ENCODE data around the gene CA6.
"Not testable (repeated sequence)": the region's sequence is repeated elsewhere in the genome, so short reads cannot be mapped to it uniquely, and the experiment has no call there.

CA6 gene

GRCh38 chr1:8945568-8945967 is at the start of gene CA6:
CA6 (plus strand) TSS chr1:8945868; CDS start chr1:8945887, 19 bp downstream.
- DNase-seq: no peak

DNA sequence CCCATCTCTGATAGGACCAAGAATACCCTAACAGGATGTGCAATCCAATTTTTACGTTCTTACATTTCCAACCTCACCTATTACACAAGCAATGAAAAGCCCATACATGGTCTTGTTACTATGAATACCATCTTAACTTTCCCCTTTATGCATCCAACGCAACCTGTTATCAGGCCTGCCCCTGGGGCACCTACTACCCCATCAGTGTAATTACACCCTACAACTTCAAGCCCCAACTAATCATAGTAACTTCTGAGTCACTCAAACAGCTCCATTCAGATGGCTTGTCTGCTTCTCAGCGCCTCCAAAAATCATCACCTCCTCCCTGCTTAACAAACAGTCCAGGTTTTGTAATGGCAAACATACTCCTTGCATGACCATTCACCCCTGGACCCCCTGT is 48.9 kb upstream of the CA6 start:
- DNase-seq: not testable (repeated sequence)

GRCh38 chr1:8897505-8897904 is 48.2 kb upstream of the CA6 start:
- not testable (repeated sequence) for DNase-seq

DNA sequence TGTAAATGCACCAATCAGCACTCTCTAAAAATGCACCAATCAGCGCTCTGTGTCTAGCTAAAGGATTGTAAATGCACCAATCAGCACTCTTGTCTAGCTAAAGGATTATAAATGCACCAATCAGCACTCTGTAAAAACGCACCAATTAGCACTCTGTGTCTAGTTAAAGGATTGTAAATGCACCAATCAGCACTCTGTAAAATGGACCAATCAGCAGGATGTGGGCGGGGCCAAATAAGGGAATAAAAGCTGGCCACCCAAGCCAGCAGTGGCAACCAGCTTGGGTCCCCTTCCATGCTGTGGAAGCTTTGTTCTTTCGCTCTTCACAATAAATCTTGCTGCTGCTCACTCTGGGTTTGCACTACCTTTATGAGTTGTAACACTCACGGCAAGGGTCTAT is 47.2 kb upstream of the CA6 start:
- not testable (repeated sequence) for DNase-seq

- no peak for DNase-seq
Measured at GRCh38 chr1:8899046-8899445, 46.6 kb upstream of the CA6 start.

GRCh38 chr1:8900684-8901083 is 45.0 kb upstream of the CA6 start:
- not testable (repeated sequence) for DNase-seq

GRCh38 chr1:8902765-8903164 is 42.9 kb upstream of the CA6 start:
- DNase-seq: no peak

DNA sequence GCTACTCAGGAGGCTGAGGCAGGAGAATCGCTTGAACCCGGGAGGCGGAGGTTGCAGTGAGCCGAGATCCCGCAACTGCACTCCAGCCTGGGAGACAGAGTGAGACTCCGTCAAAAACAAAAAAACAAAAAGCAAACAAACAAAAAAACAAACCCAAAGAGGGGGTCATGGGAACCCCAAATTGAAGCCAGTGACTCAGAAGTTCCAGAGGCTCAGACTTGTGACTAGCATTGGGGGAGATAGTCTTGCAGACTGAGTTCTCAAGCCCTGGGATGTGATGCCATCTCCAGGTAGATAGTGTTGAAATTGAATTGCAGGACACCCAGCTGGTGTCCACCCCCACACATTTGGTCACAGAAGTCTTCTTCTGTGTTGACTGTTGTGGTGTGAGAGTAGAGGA is 42.3 kb upstream of the CA6 start:
- no peak for DNase-seq

- DNase-seq: no peak
Measured at GRCh38 chr1:8903908-8904650, 41.6 kb upstream of the CA6 start.

GRCh38 chr1:8905582-8906191 is 40.0 kb upstream of the CA6 start:
- no peak for DNase-seq

GRCh38 chr1:8908388-8909151 is 37.1 kb upstream of the CA6 start:
- no peak for DNase-seq

GRCh38 chr1:8910331-8910730 is 35.3 kb upstream of the CA6 start:
- no peak for DNase-seq

GRCh38 chr1:8910914-8911313 is 34.8 kb upstream of the CA6 start:
- DNase-seq: no peak

DNA sequence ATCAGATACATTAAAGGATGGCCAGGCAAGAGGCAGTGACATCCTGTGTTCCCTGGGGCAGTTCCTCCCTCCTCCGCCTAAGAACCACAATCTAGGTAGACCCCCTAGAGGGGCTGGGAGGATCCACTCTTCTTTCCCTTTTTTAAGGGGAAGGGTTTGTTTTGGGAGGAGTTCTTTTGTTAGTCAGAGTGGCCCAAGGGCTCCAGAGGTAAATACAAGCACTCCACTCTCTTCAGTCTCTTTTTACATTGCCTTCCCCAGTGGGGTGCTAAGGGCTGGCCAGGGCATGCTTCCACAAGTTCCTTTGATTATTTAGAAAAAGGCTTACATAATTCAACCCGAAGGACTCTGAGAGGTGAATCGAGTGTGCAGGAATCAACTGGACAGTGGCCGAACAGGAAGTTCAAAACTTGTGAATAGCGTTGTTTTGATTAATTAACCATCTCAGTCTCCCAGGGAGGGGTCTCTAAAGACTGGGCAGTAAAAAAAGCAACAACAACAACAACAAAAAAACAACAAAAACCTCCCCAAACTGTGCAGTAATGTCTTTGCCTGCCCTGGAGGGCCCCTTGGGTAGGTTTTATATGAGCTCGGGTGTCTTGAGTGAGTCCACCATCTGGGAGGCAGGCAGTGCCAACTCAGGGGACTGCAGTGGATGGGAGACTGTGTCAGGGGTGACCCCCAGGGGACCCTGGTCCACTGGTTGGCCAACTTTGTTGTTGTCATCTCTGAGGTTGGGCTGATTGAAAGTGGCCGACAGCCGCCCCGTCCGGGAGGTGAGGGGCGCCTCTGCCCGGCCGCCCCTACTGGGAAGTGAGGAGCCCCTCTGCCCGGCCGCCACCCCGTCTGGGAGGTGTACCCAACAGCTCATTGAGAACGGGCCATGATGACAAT is 34.0 kb upstream of the CA6 start:
- DNase-seq: no peak

GRCh38 chr1:8913457-8913856 is 32.2 kb upstream of the CA6 start:
- DNase-seq: no peak

DNA sequence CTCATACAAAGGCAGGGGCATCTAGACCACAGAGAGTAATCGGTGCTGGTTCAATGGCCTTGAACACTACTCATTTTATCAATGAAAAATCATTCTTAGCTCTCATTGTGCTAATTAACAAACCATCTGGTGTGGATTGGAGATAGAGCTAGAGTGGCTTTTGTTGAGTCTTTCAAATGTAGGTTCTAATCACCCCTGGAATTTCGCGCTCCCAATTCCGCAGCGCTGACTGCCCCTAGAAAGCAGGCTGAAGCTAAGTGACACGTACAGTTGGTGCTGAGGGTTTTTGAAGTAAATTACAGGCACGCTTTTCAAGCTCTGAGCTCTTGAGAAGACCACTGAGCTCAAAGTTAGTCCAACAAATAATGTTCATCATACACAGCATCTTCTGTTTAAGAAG is 31.2 kb upstream of the CA6 start:
- no peak for DNase-seq

DNA sequence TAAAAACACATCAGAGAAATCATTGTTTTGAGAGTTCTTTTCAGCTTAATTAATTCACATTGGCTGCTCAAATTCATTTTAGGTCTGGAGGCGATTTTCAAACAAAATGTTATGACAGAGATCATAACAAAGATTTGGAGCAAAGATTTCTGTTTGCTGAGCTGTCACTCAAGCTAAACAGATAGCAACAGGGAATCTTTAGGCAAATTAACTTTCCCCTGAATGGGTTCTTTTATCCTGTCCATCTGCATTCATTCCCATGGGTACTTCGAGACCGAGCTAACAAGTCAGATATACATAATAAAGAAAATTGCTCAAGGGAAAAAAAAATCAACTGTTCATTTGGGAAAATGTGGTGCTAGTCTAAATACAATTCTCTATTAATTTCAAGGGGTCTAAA is 30.2 kb upstream of the CA6 start:
- no peak for DNase-seq

DNA sequence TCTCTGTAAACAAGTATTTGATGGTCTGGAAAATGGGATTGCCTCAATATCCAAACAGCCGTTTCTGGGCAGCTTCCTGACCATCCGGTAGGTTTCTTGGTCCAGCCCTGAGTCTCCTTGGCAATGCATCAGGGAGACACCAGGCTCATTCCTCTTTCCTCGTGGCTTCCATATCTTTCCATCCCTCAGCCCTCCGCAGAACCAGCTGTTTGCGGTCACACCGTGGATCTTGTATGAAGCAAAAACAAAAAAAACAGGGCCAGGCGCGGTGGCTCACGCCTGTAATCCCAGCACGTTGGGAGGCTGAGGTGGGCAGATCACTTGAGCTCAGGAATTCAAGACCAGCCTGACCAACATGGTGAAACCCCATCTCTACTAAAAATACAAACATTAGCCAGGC is 28.1 kb upstream of the CA6 start:
- DNase-seq: not testable (repeated sequence)

- DNase-seq: no peak
Measured at GRCh38 chr1:8922962-8923361, 22.7 kb upstream of the CA6 start.

- no peak for DNase-seq
Measured at GRCh38 chr1:8925406-8925805, 20.3 kb upstream of the CA6 start.

DNA sequence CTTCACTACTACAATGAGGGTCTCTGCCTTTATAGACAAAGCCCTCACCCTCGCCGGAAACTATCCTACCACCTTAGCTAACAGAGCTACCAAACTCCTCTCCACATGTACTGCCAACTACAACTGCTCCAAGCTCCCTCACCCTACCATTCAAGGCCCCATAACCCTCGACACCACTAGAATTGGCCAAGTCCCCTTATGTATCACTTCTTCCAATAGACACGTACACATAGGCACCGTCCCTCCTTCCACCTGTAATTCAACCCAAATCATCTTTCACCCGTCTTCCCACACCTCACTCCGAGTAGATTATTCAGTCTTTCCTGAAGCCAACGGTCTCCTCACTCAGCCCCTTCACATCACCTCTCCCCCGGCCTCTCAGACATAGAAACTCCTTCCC is 19.7 kb upstream of the CA6 start:
- DNase-seq: no peak

DNA sequence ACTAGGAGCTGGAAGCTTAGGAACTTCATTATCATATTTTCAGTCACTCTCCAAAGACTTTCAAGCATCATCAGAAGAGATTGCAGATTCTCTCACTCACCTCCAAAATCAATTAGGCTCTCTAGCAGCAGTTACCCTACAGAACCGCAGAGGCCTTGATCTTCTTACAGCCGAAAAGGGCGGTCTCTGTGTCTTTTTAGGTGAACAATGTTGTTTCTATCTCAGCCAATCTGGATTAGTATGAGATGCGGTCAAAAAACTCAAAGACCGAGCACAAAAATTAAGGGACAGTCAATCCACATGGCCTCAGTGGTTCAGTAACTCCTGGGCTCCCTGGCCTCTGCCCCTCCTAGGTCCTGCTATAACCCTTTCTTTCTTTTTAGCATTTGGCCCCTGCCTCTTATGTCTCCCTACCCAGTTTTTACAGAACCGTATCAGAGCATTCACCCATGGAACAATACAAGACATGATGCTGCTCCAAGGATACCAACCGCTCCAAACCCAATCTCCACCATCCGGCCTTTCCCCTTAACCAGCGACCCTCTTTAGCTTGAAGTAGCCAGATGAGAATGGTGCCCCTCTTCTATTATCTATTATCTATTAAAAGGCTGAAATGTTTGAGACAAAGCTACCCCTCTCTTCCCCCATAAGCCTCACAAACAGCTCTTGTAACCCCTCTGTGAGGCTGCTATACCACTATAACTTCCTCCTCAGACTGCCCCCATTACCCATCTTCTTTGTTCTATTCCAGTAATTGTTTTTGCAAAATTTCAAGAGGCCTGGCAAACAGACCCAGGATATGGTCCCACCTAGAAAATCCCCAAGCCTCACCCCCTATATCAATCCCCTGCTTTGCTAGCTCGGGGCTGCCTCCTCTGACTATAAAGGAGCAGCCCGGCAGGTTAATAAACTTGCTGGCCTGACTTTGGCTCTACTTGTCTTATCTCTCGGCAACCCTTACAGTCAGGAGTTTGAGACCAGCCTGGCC is 18.7 kb upstream of the CA6 start:
- no peak for DNase-seq

All from NCI-H82 (cell line).